GM23248 (cell line): ENCODE measurements around the gene PHIP. TPM values are rescaled to one million over a fixed set of nuclear protein-coding genes. Genes with fewer than 3 reads are reported as not detected.

ENCODE experiments used
- DNase-seq: peaks from one replicate; pipeline ENCODE4 v3.0.0-alpha.2; 2015
- H2AFZ ChIP-seq: fragments of 200-600 bp; sonication (generic); 2 replicates; pipeline ENCODE4 v1.6.1; 2016; ENCODE audit warnings: antibody characterized with exemption
- H3F3A ChIP-seq: fragments of 200-600 bp; sonication (generic); 2 replicates; pipeline ENCODE4 v1.6.1; 2016; ENCODE audit warnings: mild to moderate bottlenecking, antibody characterized with exemption, mixed run types; ENCODE audit not compliant: insufficient read depth
- H3K27ac ChIP-seq: fragments of 200-600 bp; sonication (generic); 2 replicates; pipeline ENCODE4 v1.5.1; 2016; ENCODE audit warnings: mild to moderate bottlenecking
- H3K27me3 ChIP-seq: fragments of 200-600 bp; sonication (generic); replicated peaks from 2 replicates; pipeline ENCODE4 v1.6.1; 2016; ENCODE audit warnings: mild to moderate bottlenecking; ENCODE audit not compliant: insufficient read depth
- H3K36me3 ChIP-seq: fragments of 200-600 bp; sonication (generic); 2 replicates; pipeline ENCODE4 v1.6.1; 2016; ENCODE audit warnings: low read depth, mild to moderate bottlenecking
- H3K4me1 ChIP-seq: fragments of 200-600 bp; sonication (generic); 2 replicates; pipeline ENCODE4 v1.6.1; 2016; ENCODE audit warnings: mild to moderate bottlenecking; ENCODE audit not compliant: insufficient read depth
- H3K4me2 ChIP-seq: fragments of 200-600 bp; sonication (generic); one replicate; pipeline ENCODE4 v1.6.1; 2016; ENCODE audit warnings: mild to moderate bottlenecking; ENCODE audit not compliant: unreplicated experiment
- H3K4me3 ChIP-seq: fragments of 200-600 bp; sonication (generic); 2 replicates; pipeline ENCODE4 v1.5.1; 2016; ENCODE audit warnings: mild to moderate bottlenecking
- H3K79me2 ChIP-seq: fragments of 200-600 bp; sonication (generic); 2 replicates; pipeline ENCODE4 v1.6.1; 2016; ENCODE audit warnings: mild to moderate bottlenecking; ENCODE audit not compliant: insufficient read depth
- H3K9ac ChIP-seq: fragments of 200-600 bp; sonication (generic); 2 replicates; pipeline ENCODE4 v1.6.1; 2016; ENCODE audit warnings: mild to moderate bottlenecking
- H3K9me2 ChIP-seq: fragments of 200-600 bp; sonication (generic); 2 replicates; pipeline ENCODE4 v1.6.1; 2016; ENCODE audit warnings: mixed run types, mild to moderate bottlenecking, moderate library complexity; ENCODE audit not compliant: insufficient read depth
- H3K9me3 ChIP-seq: fragments of 200-600 bp; sonication (generic); one replicate; pipeline ENCODE4 v1.6.1; 2017; ENCODE audit warnings: low read depth
- H4K20me1 ChIP-seq: fragments of 200-600 bp; sonication (generic); 2 replicates; pipeline ENCODE4 v1.6.0; 2016; ENCODE audit not compliant: insufficient read depth
- EZH2 ChIP-seq: fragments of 200-600 bp; sonication (generic); IDR thresholded peaks from 2 replicates; pipeline ENCODE4 v1.6.1; 2018; ENCODE audit warnings: antibody characterized with exemption, mild to moderate bottlenecking; ENCODE audit not compliant: insufficient read depth, poor library complexity, severe bottlenecking
- EZH2phosphoT487 ChIP-seq: fragments of 200-600 bp; sonication (generic); IDR thresholded peaks from 2 replicates; pipeline ENCODE4 v1.6.1; 2018; ENCODE audit warnings: antibody characterized with exemption, moderate library complexity, mild to moderate bottlenecking, low read depth; ENCODE audit not compliant: insufficient read depth
- WGBS, 2 experiments: methylation state at CpG; one replicate each; pipeline ENCODE4 v1.1.6; 2015 to 2017; ENCODE audit warnings: low lambda C conversion rate in 2 of 2, low coverage in 1 of 2; ENCODE audit errors: missing lambda C conversion rate in 2 of 2; 5-methylcytosine and 5-hydroxymethylcytosine counted together
- in situ Hi-C: fragments of 300-500 bp; cut with MboI; formaldehyde crosslinking; loops from 2 replicates; pipeline ENCODE4 v1.15.0; 2020
- polyA plus RNA-seq: library from polyadenylated mRNA; unstranded; fragments of >200 nt; fragmentation: Nextera tagmentation; extraction: Ambion mirVana; gene quantifications from 2 replicates; pipeline ENCODE4 v1.2.1, GENCODE V29; 2016
- total RNA-seq: library from RNA; depleted of rRNA; stranded (reverse); fragments of >200 nt; shearing (Covaris generic); gene quantifications from 2 replicates; pipeline ENCODE4 v1.2.3, GENCODE V29; 2014

Gene PHIP
- total and polyA plus RNA-seq, 2 experiments from 2014 or later: 9.0 to 14.5 TPM

DNA sequence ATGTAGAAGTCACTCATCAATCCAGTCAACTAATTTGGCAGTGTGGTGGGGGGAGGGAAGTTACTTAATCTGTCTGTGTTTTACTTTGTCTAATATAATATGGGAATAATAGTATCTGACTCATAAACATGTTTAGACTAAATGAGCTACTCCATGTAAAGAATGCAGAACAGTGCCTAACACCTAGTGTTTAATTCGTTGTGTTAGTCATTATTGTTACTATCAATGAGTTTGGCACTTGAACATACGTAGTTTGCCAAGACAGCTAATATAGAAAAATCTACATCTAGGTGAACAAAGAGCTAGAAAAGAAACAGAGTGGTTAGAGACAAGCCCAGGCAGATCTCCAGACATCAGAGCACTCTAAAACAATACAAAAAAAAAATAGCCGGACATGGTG, 161.6 kb downstream of the PHIP start:
- no peaks in the 10 kb centered on the region for H3K9me3 ChIP-seq
- no peak overlapping the region for H2AFZ ChIP-seq
- H3K4me2 ChIP-seq: no peak overlapping the region
- no peaks in the 10 kb centered on the region for H4K20me1 ChIP-seq
- no peak overlapping the region for H3K27ac ChIP-seq
- H3K4me1 ChIP-seq: no peaks in the 10 kb centered on the region
- in situ Hi-C loops: no loop called here
- H3K9me2 ChIP-seq: no peaks in the 10 kb centered on the region
- TF ChIP-seq EZH2phosphoT487 (no peak), EZH2 (no peak)
- H3K79me2 ChIP-seq: no peaks in the 10 kb centered on the region
- H3K36me3 ChIP-seq: no peaks in the 10 kb centered on the region
- no peak overlapping the region for H3K9ac ChIP-seq
- 75 to 87% methylated on average over 3 of the region's 3 CpGs for WGBS, 2 experiments
- no peaks in the 10 kb centered on the region for H3K27me3 ChIP-seq
- H3K4me3 ChIP-seq: no peak overlapping the region
- H3F3A ChIP-seq: no peaks in the 10 kb centered on the region
- no peak for DNase-seq

- Histone ChIP-seq H3K27me3 (no peaks in the 10 kb centered on the region), H3K4me1 (peaks cover 26% of the 10 kb centered on the region), H3K79me2 (no peaks in the 10 kb centered on the region), H2AFZ (peak overlapping the region; percentile 87), H3K27ac (no peak overlapping the region), H3K9ac (peak overlapping the region; percentile 55; the same call in 1 of the 2 replicates), H3K9me2 (no peaks in the 10 kb centered on the region), H3K9me3 (no peaks in the 10 kb centered on the region), H3K4me2 (peak overlapping the region; percentile 85), H3K4me3 (peak overlapping the region; percentile 75), H4K20me1 (no peaks in the 10 kb centered on the region), H3F3A (peaks cover 16% of the 10 kb centered on the region), H3K36me3 (no peaks in the 10 kb centered on the region)
- 35 to 40% methylated on average over 9 of the region's 9 CpGs for WGBS, 2 experiments
- in situ Hi-C loops: no loop called here
- peak; percentile 42 for DNase-seq
- TF ChIP-seq EZH2 (no peak), EZH2phosphoT487 (no peak)
Measured at GRCh38 chr6:78911218-78911940, 166.7 kb downstream of the PHIP start.

DNA sequence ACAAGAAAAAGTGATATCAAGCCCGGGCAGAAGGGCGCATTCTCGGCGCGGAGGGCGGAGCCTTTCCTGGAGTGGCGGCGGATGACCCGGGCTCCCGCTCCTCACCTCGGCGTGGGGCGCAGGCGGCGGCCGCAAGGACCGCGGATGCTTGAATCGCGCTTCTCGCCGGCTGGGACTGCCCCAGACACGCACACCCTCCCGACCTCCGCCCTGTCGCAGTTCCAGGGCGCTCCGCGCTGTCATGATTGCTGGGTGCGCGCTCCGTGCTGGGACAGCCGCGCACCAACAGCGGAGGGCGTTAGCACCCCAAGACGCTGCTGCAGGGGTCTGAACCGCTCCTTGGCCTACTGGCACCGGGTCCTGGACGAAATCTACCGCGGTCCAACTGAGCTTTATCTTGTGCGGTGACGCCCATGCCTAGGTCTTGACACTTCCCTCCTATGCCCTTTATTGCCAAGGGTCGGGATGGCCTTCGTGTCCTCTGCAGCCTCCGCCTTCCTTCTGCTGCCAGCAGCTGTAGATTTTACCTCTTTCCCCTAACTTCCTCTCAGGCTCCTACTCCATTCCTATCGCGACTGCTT, 167.4 kb downstream of the PHIP start:
- H4K20me1 ChIP-seq: no peaks in the 10 kb centered on the region
- H3K79me2 ChIP-seq: no peaks in the 10 kb centered on the region
- peak overlapping the region; percentile 87 for H2AFZ ChIP-seq
- H3K4me2 ChIP-seq: peak overlapping the region; percentile 85
- TF ChIP-seq EZH2phosphoT487 (no peak), EZH2 (no peak)
- no peaks in the 10 kb centered on the region for H3K27me3 ChIP-seq
- H3K9me2 ChIP-seq: no peaks in the 10 kb centered on the region
- no peaks in the 10 kb centered on the region for H3K36me3 ChIP-seq
- 3 to 4% methylated on average over 30 to 41 of the region's 49 CpGs for WGBS, 2 experiments
- no peak overlapping the region for H3K27ac ChIP-seq
- peak; percentile 59 for DNase-seq
- H3K9me3 ChIP-seq: no peaks in the 10 kb centered on the region
- H3K9ac ChIP-seq: peak overlapping the region; percentile 55
- H3F3A ChIP-seq: peaks cover 16% of the 10 kb centered on the region
- peaks cover 31% of the 10 kb centered on the region for H3K4me1 ChIP-seq
- peak overlapping the region; percentile 75 for H3K4me3 ChIP-seq
- in situ Hi-C loops: no loop called here

GRCh38 chr6:78910010-78910409, 168.0 kb downstream of the PHIP start:
- peak overlapping the region; percentile 85 for H3K4me2 ChIP-seq
- H2AFZ ChIP-seq: peak overlapping the region; percentile 87

More at GRCh38 chr6:78910010-78910409, 168.0 kb downstream of the PHIP start:
- Histone ChIP-seq H3K9ac (peak overlapping the region; percentile 55), H3K36me3 (no peaks in the 10 kb centered on the region), H3F3A (peaks cover 20% of the 10 kb centered on the region), H3K9me2 (no peaks in the 10 kb centered on the region), H3K79me2 (no peaks in the 10 kb centered on the region), H3K9me3 (no peaks in the 10 kb centered on the region), H3K27me3 (no peaks in the 10 kb centered on the region), H3K4me3 (peak overlapping the region; percentile 75), H3K4me1 (peaks cover 37% of the 10 kb centered on the region), H4K20me1 (no peaks in the 10 kb centered on the region), H3K27ac (peak overlapping the region; percentile 46; the same call in 1 of the 2 replicates)
- in situ Hi-C loops: no loop called here
- WGBS, 2 experiments: 66 to 67% methylated on average over 10 of the region's 10 CpGs
- no peak for DNase-seq
- TF ChIP-seq EZH2phosphoT487 (no peak), EZH2 (no peak)
